ENCODE data around the gene SUFU. TPM values are rescaled to one million over a fixed set of nuclear protein-coding genes. Genes with fewer than 3 reads are reported as not detected.

The SUFU gene
- total RNA-seq, 2 experiments from 2014 or later, result 9.8 to 12.9 TPM

- H3K27ac Mint-ChIP-seq, result peak overlapping the region; percentile 20
- no peak for ATAC-seq
Measured at GRCh38 chr10:102681696-102682095, 177.9 kb downstream of the SUFU start.

GRCh38 chr10:102682416-102682815 is 178.6 kb downstream of the SUFU start:
- Mint-ChIP-seq H3K27me3 (no peaks in the 10 kb centered on the region), H3K4me3 (no peak overlapping the region), H3K9me3 (ENCODE audit: low read depth) (no peaks in the 10 kb centered on the region), H3K27ac (no peak overlapping the region), H3K36me3 (peaks cover 25% of the 10 kb centered on the region), H3K4me1 (peaks cover 15% of the 10 kb centered on the region)
- CTCF ChIA-PET, result no interaction called here
- ATAC-seq (no peak), DNase-seq (no peak)

More at GRCh38 chr10:102681696-102682095, 177.9 kb downstream of the SUFU start:
- H3K4me3 Mint-ChIP-seq, result no peak overlapping the region
- CTCF ChIA-PET, result no interaction called here
- H3K36me3 Mint-ChIP-seq, result peaks cover 25% of the 10 kb centered on the region
- no peak for DNase-seq
- H3K4me1 Mint-ChIP-seq, result peaks cover 16% of the 10 kb centered on the region
- no peaks in the 10 kb centered on the region for H3K27me3 Mint-ChIP-seq
- no peaks in the 10 kb centered on the region for H3K9me3 Mint-ChIP-seq (ENCODE audit: low read depth)

- ATAC-seq, result no peak
- Mint-ChIP-seq H3K27me3 (no peaks in the 10 kb centered on the region), H3K4me3 (no peak overlapping the region), H3K36me3 (peaks cover 28% of the 10 kb centered on the region), H3K27ac (no peak overlapping the region), H3K9me3 (ENCODE audit: low read depth) (no peaks in the 10 kb centered on the region), H3K4me1 (peaks cover 15% of the 10 kb centered on the region)
- no peak for DNase-seq
- CTCF ChIA-PET, result no interaction called here
Measured at GRCh38 chr10:102682981-102683380, 179.2 kb downstream of the SUFU start.

Other genes with a start within 250 kb of the SUFU start
- 100 to 1,000 TPM in 1 of 2 experiments, 10 to 100 TPM in 1; 78.1 to 199 TPM for gene NFKB2, start 108.3 kb upstream of the SUFU start, total RNA-seq
- gene PSD, start 85.2 kb upstream of the SUFU start, total RNA-seq, result 1 to 10 TPM; 2.8 to 2.9 TPM
- gene FBXL15, start 83.1 kb upstream of the SUFU start, total RNA-seq, result 10 to 100 TPM; 13.5 to 15.2 TPM
- 10 to 100 TPM; 73.5 to 78.2 TPM for gene CUEDC2, start 71.4 kb upstream of the SUFU start, total RNA-seq
- under 1 TPM in 1 of 2 experiments, not detected in 1; 0.35 TPM for gene C10orf95, start 52.4 kb upstream of the SUFU start, total RNA-seq
- gene ACTR1A, start 1.3 kb upstream of the SUFU start, total RNA-seq, result 10 to 100 TPM; 72.2 to 86.7 TPM
- 10 to 100 TPM; 58.7 to 86.9 TPM for gene TRIM8, start 140.5 kb downstream of the SUFU start, total RNA-seq
- gene ARL3, start 210.4 kb downstream of the SUFU start, total RNA-seq, result 1 to 10 TPM; 7.2 to 9.7 TPM
- 10 to 100 TPM; 22.1 to 30.1 TPM for gene SFXN2, start 210.7 kb downstream of the SUFU start, total RNA-seq
- gene WBP1L, start 240.0 kb downstream of the SUFU start, total RNA-seq, result 10 to 100 TPM; 23.9 to 24.6 TPM